Neural progenitor cell (in vitro differentiated cells): ENCODE measurements around the gene VPS16. TPM values are rescaled to one million over a fixed set of nuclear protein-coding genes. Genes with fewer than 3 reads are reported as not detected.

Experiments
- DNase-seq: peaks from one replicate; pipeline ENCODE4 v3.0.0-alpha.2; 2016; ENCODE audit warnings: low spot score
- H2AFZ ChIP-seq: fragments of 200-600 bp; sonication (generic); replicated peaks from 2 replicates; pipeline ENCODE4 v1.6.1; 2016; ENCODE audit warnings: antibody characterized with exemption
- H3F3A ChIP-seq: fragments of 200-600 bp; sonication (generic); 2 replicates; pipeline ENCODE4 v1.6.1; 2016; ENCODE audit warnings: antibody characterized with exemption, low read depth
- H3K27ac ChIP-seq: fragments of 200-600 bp; sonication (generic); 2 replicates; pipeline ENCODE4 v1.5.1; 2016; ENCODE audit warnings: mild to moderate bottlenecking
- H3K27me3 ChIP-seq: fragments of 200-600 bp; sonication (generic); 2 replicates; pipeline ENCODE4 v1.6.1; 2016; ENCODE audit warnings: mild to moderate bottlenecking, moderate library complexity
- H3K36me3 ChIP-seq: fragments of 200-600 bp; sonication (generic); 2 replicates; pipeline ENCODE4 v1.5.1; 2016
- H3K4me1 ChIP-seq: fragments of 200-600 bp; sonication (generic); 2 replicates; pipeline ENCODE4 v1.6.1; 2016; ENCODE audit warnings: mixed run types
- H3K4me2 ChIP-seq: fragments of 200-600 bp; sonication (generic); 2 replicates; pipeline ENCODE4 v1.6.1; 2016
- H3K4me3 ChIP-seq: fragments of 200-600 bp; sonication (generic); 2 replicates; pipeline ENCODE4 v1.5.1; 2016
- H3K79me2 ChIP-seq: fragments of 200-600 bp; sonication (generic); 2 replicates; pipeline ENCODE4 v1.6.1; 2016; ENCODE audit warnings: low read depth
- H3K9ac ChIP-seq: fragments of 200-600 bp; sonication (generic); 2 replicates; pipeline ENCODE4 v1.6.1; 2016
- H3K9me3 ChIP-seq: fragments of 200-600 bp; sonication (generic); 2 replicates; pipeline ENCODE4 v1.5.1; 2016; ENCODE audit warnings: low read depth
- H4K20me1 ChIP-seq: fragments of 200-600 bp; sonication (generic); 2 replicates; pipeline ENCODE4 v1.6.1; 2016; ENCODE audit warnings: low read depth
- H3K27ac Mint-ChIP-seq: 3 replicates; pipeline ENCODE4 v1.8.0; 2021; ENCODE audit warnings: mixed read lengths
- H3K27me3 Mint-ChIP-seq: 2 replicates; pipeline ENCODE4 v1.8.0; 2022; ENCODE audit warnings: low read depth, mild to moderate bottlenecking, inconsistent platforms, moderate library complexity, mixed read lengths; ENCODE audit not compliant: insufficient read depth
- H3K36me3 Mint-ChIP-seq: 3 replicates; pipeline ENCODE4 v1.8.0; 2021; ENCODE audit warnings: mixed read lengths
- H3K4me1 Mint-ChIP-seq: 3 replicates; pipeline ENCODE4 v1.8.0; 2021; ENCODE audit warnings: mixed read lengths
- H3K4me3 Mint-ChIP-seq: 3 replicates; pipeline ENCODE4 v1.8.0; 2021; ENCODE audit warnings: mild to moderate bottlenecking, moderate library complexity, mixed read lengths
- H3K9me3 Mint-ChIP-seq: 3 replicates; pipeline ENCODE4 v1.8.0; 2020; ENCODE audit warnings: mixed read lengths
- CTCF ChIP-seq: fragments of 200-600 bp; sonication (generic); IDR thresholded peaks from 2 replicates; pipeline ENCODE4 v1.5.1; 2017; ENCODE audit warnings: antibody characterized with exemption, mild to moderate bottlenecking
- EZH2 ChIP-seq: fragments of 200-600 bp; sonication (generic); IDR thresholded peaks from 2 replicates; pipeline ENCODE4 v1.6.1; 2017; ENCODE audit warnings: antibody characterized with exemption, mild to moderate bottlenecking, moderate library complexity
- EZH2phosphoT487 ChIP-seq: fragments of 200-600 bp; sonication (generic); IDR thresholded peaks from 2 replicates; pipeline ENCODE4 v1.6.1; 2017; ENCODE audit warnings: antibody characterized with exemption
- total RNA-seq: library from RNA; depleted of rRNA; stranded (reverse); fragments of >200 nt; gene quantifications from 2 replicates; pipeline ENCODE4 v1.2.3, GENCODE V29; 2015; ENCODE audit warnings: low replicate concordance

The VPS16 gene
- total RNA-seq, 1 donor from 2014 or later, result 27.6 TPM

- Mint-ChIP-seq H3K36me3 (peaks cover 20% of the 10 kb centered on the region), H3K27me3 (peaks cover 2% of the 10 kb centered on the region), H3K9me3 (peaks cover 2% of the 10 kb centered on the region), H3K4me3 (no peak overlapping the region), H3K4me1 (peaks cover 19% of the 10 kb centered on the region), H3K27ac (no peak overlapping the region)
- Histone ChIP-seq H3K4me1 (peaks cover 9% of the 10 kb centered on the region), H4K20me1 (no peaks in the 10 kb centered on the region), H3F3A (peaks cover 20% of the 10 kb centered on the region), H3K9ac (no peak overlapping the region), H3K27me3 (no peaks in the 10 kb centered on the region), H3K27ac (no peak overlapping the region), H3K4me2 (no peak overlapping the region), H3K79me2 (peaks cover 8% of the 10 kb centered on the region), H3K36me3 (no peaks in the 10 kb centered on the region), H3K9me3 (no peaks in the 10 kb centered on the region), H3K4me3 (no peak overlapping the region), H2AFZ (no peak overlapping the region)
- no peak for TF ChIP-seq EZH2
- no peak for TF ChIP-seq EZH2phosphoT487
- no peak for TF ChIP-seq CTCF
- DNase-seq, result no peak
Measured at GRCh38 chr20:2794866-2795447, 45.6 kb upstream of the VPS16 start.

GRCh38 chr20:2795451-2795850 lies 45.1 kb upstream of the VPS16 start:
- Mint-ChIP-seq H3K9me3 (no peaks in the 10 kb centered on the region), H3K4me3 (no peak overlapping the region), H3K27me3 (peaks cover 2% of the 10 kb centered on the region), H3K27ac (no peak overlapping the region), H3K4me1 (peaks cover 21% of the 10 kb centered on the region), H3K36me3 (peaks cover 18% of the 10 kb centered on the region)
- peaks cover 24% of the 10 kb centered on the region for H3F3A ChIP-seq
- peaks cover 12% of the 10 kb centered on the region for H3K79me2 ChIP-seq
- H3K4me3 ChIP-seq, result no peak overlapping the region
- no peak for DNase-seq
- H3K27me3 ChIP-seq, result no peaks in the 10 kb centered on the region
- H3K9ac ChIP-seq, result no peak overlapping the region
- H3K27ac ChIP-seq, result no peak overlapping the region
- H3K4me2 ChIP-seq, result no peak overlapping the region
- H2AFZ ChIP-seq, result no peak overlapping the region
- no peaks in the 10 kb centered on the region for H3K36me3 ChIP-seq
- no peaks in the 10 kb centered on the region for H3K9me3 ChIP-seq
- no peak for TF ChIP-seq EZH2phosphoT487
- peaks cover 9% of the 10 kb centered on the region for H3K4me1 ChIP-seq
- no peaks in the 10 kb centered on the region for H4K20me1 ChIP-seq

GRCh38 chr20:2796011-2796660 lies 44.4 kb upstream of the VPS16 start:
- Histone ChIP-seq H3K9me3 (no peaks in the 10 kb centered on the region), H3K4me2 (no peak overlapping the region), H3K4me1 (peaks cover 12% of the 10 kb centered on the region), H3F3A (peaks cover 28% of the 10 kb centered on the region), H3K79me2 (peaks cover 12% of the 10 kb centered on the region), H4K20me1 (no peaks in the 10 kb centered on the region), H3K36me3 (no peaks in the 10 kb centered on the region), H3K4me3 (no peak overlapping the region), H3K27me3 (peaks cover 4% of the 10 kb centered on the region), H3K27ac (no peak overlapping the region), H2AFZ (no peak overlapping the region), H3K9ac (no peak overlapping the region)
- Mint-ChIP-seq H3K27me3 (peaks cover 2% of the 10 kb centered on the region), H3K4me3 (no peak overlapping the region), H3K4me1 (peaks cover 26% of the 10 kb centered on the region), H3K36me3 (peaks cover 18% of the 10 kb centered on the region), H3K9me3 (no peaks in the 10 kb centered on the region), H3K27ac (peak overlapping the region; percentile 50)
- no peak for DNase-seq
- TF ChIP-seq EZH2phosphoT487 (no peak), EZH2 (no peak), CTCF (no peak)
